OCI-LY3 (cell line): ENCODE measurements around the gene NR6A1.

Source experiments
- H2AFZ ChIP-seq: fragments of 200-600, 300-600 bp; shearing (Covaris generic); 2 replicates; pipeline ENCODE4 v1.6.0; 2014; ENCODE audit warnings: antibody characterized with exemption, low read depth, low read length
- H3K27ac ChIP-seq: fragments of 200-600, 300-600 bp; sonication (generic); 2 replicates; pipeline ENCODE4 v1.5.1; 2014; ENCODE audit warnings: mild to moderate bottlenecking, low read length, moderate library complexity, mixed read lengths
- H3K27me3 ChIP-seq: fragments of 200-600, 300-600 bp; sonication (generic); 2 replicates; pipeline ENCODE4 v1.6.1; 2014; ENCODE audit warnings: low read depth, low read length, mixed read lengths
- H3K36me3 ChIP-seq: fragments of 200-600, 300-600 bp; sonication (generic); replicated peaks from 2 replicates; pipeline ENCODE3; 2014; ENCODE audit warnings: low read depth, low read length, mixed read lengths
- H3K4me1 ChIP-seq: fragments of 300-600, 200-600 bp; sonication (generic); 2 replicates; pipeline ENCODE4 v1.6.1; 2014; ENCODE audit warnings: low read length, mixed read lengths
- H3K4me2 ChIP-seq: fragments of 200-600, 300-600 bp; sonication (generic); 2 replicates; pipeline ENCODE4 v1.6.1; 2014; ENCODE audit warnings: low read length, mixed read lengths
- H3K4me3 ChIP-seq: fragments of 300-600, 200-600 bp; sonication (generic); 2 replicates; pipeline ENCODE4 v1.5.1; 2014; ENCODE audit warnings: antibody characterized with exemption, mild to moderate bottlenecking, low read length, moderate library complexity
- H3K79me2 ChIP-seq: fragments of 300-600, 200-600 bp; shearing (Covaris generic); 2 replicates; pipeline ENCODE4 v1.6.1; 2014; ENCODE audit warnings: mild to moderate bottlenecking, low read length, mixed read lengths
- H3K9ac ChIP-seq: fragments of 300-600, 200-600 bp; shearing (Covaris generic); 2 replicates; pipeline ENCODE4 v1.6.0; 2014; ENCODE audit warnings: mild to moderate bottlenecking, low read length, moderate library complexity
- H3K9me3 ChIP-seq: fragments of 200-600, 300-600 bp; shearing (Covaris generic); 2 replicates; pipeline ENCODE4 v1.6.1; 2014; ENCODE audit warnings: low read length, mixed read lengths; ENCODE audit not compliant: insufficient read depth
- H4K20me1 ChIP-seq: fragments of 200-600, 300-600 bp; sonication (generic); 2 replicates; pipeline ENCODE4 v1.6.1; 2016; ENCODE audit warnings: low read length, mixed read lengths; ENCODE audit not compliant: insufficient read depth
- CTCF ChIP-seq: fragments of 200-600, 300-600 bp; sonication (generic); IDR thresholded peaks from 2 replicates; pipeline ENCODE4 v1.5.1; 2014; ENCODE audit warnings: antibody characterized with exemption, low read length, low read depth
- EZH2phosphoT487 ChIP-seq: fragments of 200-600 bp; shearing (Covaris generic); IDR thresholded peaks from 2 replicates; pipeline ENCODE4 v1.6.1; 2018; ENCODE audit warnings: antibody characterized with exemption, mixed run types, low read depth

Gene NR6A1

GRCh38 chr9:124813501-124814163 lies 42.5 kb upstream of the NR6A1 start:
- H3K27ac ChIP-seq, result no peak overlapping the region
- H3K36me3 ChIP-seq, result no peaks in the 10 kb centered on the region
- peaks cover 9% of the 10 kb centered on the region for H3K4me1 ChIP-seq
- H2AFZ ChIP-seq, result no peak overlapping the region
- H3K9ac ChIP-seq, result no peak overlapping the region
- no peak overlapping the region for H3K4me3 ChIP-seq
- no peak overlapping the region for H3K4me2 ChIP-seq
- TF ChIP-seq EZH2phosphoT487 (no peak), CTCF (no peak)
- no peaks in the 10 kb centered on the region for H3K9me3 ChIP-seq
- H4K20me1 ChIP-seq, result no peaks in the 10 kb centered on the region
- H3K27me3 ChIP-seq, result no peaks in the 10 kb centered on the region
- H3K79me2 ChIP-seq, result no peaks in the 10 kb centered on the region

- Histone ChIP-seq H3K79me2 (no peaks in the 10 kb centered on the region), H3K4me2 (no peak overlapping the region), H3K4me3 (no peak overlapping the region), H3K27ac (no peak overlapping the region), H3K4me1 (peaks cover 3% of the 10 kb centered on the region), H3K9me3 (no peaks in the 10 kb centered on the region), H3K36me3 (no peaks in the 10 kb centered on the region), H2AFZ (no peak overlapping the region), H3K9ac (no peak overlapping the region), H4K20me1 (no peaks in the 10 kb centered on the region), H3K27me3 (no peaks in the 10 kb centered on the region)
- TF ChIP-seq CTCF (no peak), EZH2phosphoT487 (no peak)
These were observed 41.9 kb upstream of the NR6A1 start for GRCh38 chr9:124813041-124813440.

- Histone ChIP-seq H3K4me1 (no peaks in the 10 kb centered on the region), H3K4me2 (no peak overlapping the region), H3K4me3 (no peak overlapping the region), H3K27ac (no peak overlapping the region), H4K20me1 (no peaks in the 10 kb centered on the region), H2AFZ (no peak overlapping the region), H3K79me2 (no peaks in the 10 kb centered on the region), H3K9ac (no peak overlapping the region), H3K36me3 (no peaks in the 10 kb centered on the region), H3K27me3 (no peaks in the 10 kb centered on the region), H3K9me3 (no peaks in the 10 kb centered on the region)
- TF ChIP-seq CTCF, result no peak
- TF ChIP-seq EZH2phosphoT487, result no peak
These were observed 41.3 kb upstream of the NR6A1 start for GRCh38 chr9:124812441-124812876.

GRCh38 chr9:124810663-124811355 lies 39.7 kb upstream of the NR6A1 start:
- Histone ChIP-seq H3K27ac (no peak overlapping the region), H3K4me3 (no peak overlapping the region), H2AFZ (no peak overlapping the region), H4K20me1 (no peaks in the 10 kb centered on the region), H3K4me2 (no peak overlapping the region), H3K79me2 (no peaks in the 10 kb centered on the region), H3K9ac (no peak overlapping the region), H3K36me3 (no peaks in the 10 kb centered on the region), H3K9me3 (no peaks in the 10 kb centered on the region), H3K4me1 (no peaks in the 10 kb centered on the region), H3K27me3 (no peaks in the 10 kb centered on the region)
- TF ChIP-seq EZH2phosphoT487, result no peak
- TF ChIP-seq CTCF, result no peak
